Fibroblast of pulmonary artery (primary cell): Measurements from ENCODE around the gene RGS12.

ENCODE experiments used
- DNase-seq: peaks from one replicate; pipeline ENCODE4 v3.0.0-alpha.2; 2010; ENCODE audit warnings: low read depth
- H3K4me3 ChIP-seq: replicated peaks from 2 replicates; pipeline ENCODE4 v1.5.1; 2011; ENCODE audit warnings: low read depth, mild to moderate bottlenecking, control low read depth, low read length, moderate library complexity
- TF ChIP-seq, protein P1 (sequence below): IDR thresholded peaks from 2 replicates; pipeline ENCODE4 v1.5.1; 2011; ENCODE audit warnings: mild to moderate bottlenecking, control low read depth, low read length, inconsistent platforms; ENCODE audit errors: missing control alignments

Gene RGS12

DNA sequence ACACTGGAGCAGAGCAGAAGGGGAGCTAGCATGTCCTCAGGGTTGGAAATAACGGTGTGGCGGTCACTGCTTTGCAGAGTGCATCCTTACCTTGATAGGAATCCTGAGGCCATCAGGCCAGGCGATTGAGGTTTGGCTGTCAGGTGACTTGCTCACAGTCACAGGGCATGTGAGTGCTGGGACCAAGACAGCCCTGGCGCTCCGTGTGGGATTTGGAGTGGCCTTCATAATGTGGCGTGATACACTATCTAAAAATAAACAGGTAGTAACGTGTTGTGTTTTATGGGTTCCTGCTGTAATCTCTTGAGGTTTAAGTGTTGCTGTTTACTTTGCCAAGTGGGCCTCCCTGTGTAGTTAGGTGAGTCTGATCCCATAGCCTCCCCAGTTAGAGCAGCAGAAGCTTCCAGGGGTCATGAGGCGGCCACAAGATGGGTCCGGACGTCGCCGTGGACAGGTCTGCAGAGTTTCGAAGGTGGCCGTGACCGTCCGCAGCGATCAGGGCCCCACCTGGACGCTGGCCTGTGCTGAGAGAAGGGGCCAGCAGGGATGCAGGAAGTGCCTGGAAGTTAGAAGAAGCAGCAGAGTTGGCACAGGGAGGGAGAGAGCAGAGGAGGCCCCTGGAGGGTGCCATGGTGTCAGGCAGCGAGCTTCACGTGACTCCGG lies 27.7 kb downstream of the RGS12 start:
- H3K4me3 ChIP-seq = no peak overlapping the region
- TF ChIP-seq, protein P1, sequence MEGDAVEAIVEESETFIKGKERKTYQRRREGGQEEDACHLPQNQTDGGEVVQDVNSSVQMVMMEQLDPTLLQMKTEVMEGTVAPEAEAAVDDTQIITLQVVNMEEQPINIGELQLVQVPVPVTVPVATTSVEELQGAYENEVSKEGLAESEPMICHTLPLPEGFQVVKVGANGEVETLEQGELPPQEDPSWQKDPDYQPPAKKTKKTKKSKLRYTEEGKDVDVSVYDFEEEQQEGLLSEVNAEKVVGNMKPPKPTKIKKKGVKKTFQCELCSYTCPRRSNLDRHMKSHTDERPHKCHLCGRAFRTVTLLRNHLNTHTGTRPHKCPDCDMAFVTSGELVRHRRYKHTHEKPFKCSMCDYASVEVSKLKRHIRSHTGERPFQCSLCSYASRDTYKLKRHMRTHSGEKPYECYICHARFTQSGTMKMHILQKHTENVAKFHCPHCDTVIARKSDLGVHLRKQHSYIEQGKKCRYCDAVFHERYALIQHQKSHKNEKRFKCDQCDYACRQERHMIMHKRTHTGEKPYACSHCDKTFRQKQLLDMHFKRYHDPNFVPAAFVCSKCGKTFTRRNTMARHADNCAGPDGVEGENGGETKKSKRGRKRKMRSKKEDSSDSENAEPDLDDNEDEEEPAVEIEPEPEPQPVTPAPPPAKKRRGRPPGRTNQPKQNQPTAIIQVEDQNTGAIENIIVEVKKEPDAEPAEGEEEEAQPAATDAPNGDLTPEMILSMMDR = no peak
- no peak for DNase-seq

DNA sequence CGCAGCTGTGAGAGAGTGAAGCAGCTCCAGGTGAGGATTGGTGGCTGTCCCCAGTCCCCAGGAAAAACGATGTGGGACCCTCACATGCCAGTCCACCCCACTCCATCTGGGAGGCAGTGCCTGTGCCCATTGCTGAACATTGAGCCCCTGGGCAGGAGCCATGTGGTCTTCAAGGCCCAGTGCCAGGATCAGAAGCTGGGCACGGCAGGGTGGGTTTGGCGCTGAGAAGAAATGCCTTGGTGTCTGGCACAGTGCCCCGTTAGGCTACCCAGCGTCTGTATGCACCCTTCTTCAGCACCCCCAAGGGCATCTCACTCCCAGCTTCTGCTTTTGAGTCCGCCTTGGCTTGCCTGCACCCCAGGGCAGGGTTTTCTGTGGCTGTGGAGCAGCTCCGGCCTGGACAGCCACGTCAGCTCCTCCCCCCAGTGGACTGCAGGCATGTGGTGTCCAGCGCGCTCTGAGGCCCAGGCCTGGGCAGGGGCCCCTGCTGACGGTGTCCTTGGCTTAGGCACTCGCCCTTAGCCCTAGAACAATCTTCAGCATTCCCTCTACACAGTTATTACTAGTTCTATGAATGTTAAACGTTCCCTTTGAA lies 28.6 kb downstream of the RGS12 start:
- no peak overlapping the region for H3K4me3 ChIP-seq
- DNase-seq = no peak
- TF ChIP-seq, protein P1 = no peak

DNA sequence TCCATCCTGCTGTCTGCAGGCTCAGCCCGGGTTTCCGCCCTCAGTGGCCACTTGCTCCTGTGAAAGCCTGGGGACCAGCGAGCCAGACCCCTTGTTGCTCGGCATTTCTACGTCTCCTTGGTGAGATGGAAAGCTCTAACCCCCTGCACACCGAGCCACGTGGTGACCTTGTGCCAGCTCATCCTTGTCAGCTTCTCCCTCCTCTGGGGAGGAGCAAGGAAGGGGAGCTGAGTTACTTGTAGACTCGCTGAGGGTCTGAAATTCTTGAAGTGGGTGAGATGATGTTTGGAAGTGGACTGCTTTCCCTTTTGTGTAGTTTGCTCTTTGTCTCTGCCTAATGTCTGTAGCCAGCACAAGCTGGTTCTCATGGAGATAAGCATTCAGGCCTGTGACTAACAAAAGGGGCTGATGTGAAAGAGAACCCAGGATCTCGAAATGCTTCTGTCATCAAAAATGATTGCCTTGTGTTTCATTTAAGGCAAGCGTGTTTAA lies 29.3 kb downstream of the RGS12 start:
- TF ChIP-seq, protein P1 = no peak
- peak; percentile 54 for DNase-seq
- no peak overlapping the region for H3K4me3 ChIP-seq

DNA sequence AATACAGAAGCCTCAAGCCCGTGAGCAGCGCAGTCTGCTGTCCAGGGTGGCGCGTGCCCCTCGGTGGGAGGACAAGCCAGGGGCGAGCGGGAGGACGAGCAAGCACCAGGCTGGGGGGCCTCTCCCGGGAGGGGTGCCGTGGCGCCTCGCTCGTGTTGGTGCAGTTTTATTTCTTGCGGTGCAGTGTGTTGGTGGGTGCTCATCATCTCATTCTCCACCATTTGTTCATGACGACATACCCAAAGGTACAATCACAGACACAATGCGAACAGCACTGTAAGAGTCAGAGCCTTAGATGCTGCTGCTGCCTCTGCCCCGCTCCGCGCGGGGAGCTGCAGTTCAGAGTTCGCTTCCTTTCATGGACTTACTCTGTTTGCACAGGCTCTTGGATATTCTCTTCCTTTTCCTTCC lies 30.3 kb downstream of the RGS12 start:
- TF ChIP-seq, protein P1 = no peak

DNA sequence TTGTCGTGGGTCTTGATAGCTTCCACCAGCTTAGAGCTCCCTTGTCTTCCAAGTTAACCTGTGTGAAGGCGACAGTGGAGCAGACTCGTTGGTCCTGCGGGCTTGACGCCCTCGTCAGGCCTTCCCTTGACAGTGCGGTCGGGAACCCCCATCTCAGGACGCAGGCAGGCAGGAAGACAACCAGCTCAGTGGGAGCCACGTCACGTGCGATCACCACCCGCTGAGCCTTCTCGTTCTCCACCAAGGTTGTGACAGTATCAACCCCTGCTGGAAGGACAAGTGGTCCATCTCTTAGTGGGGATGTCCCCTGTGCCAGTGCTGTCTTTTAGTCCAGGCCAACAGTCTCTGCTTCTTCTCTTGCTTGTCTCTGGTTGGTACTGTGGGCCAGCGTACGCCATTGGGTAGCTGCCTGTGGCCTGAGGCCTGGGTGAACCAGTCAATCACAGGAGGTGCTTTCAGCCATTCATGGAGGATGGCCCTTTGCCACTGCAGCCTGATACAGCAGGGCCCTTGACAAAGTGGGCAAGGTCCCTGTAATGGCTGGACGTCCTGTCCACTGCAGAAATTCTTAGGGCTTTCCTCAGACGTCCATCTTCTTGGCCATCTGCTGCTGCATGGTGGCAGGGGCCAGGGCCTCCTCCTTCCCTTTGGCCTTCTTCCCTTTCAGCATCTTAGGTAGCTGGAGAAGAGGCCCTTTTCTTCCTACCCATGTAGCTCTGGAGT lies 31.4 kb downstream of the RGS12 start:
- no peak for DNase-seq
- TF ChIP-seq, protein P1 = no peak
- no peak overlapping the region for H3K4me3 ChIP-seq

More for the DNA sequence above, 30.3 kb downstream of the RGS12 start:
- H3K4me3 ChIP-seq = no peak overlapping the region
- no peak for DNase-seq

DNA sequence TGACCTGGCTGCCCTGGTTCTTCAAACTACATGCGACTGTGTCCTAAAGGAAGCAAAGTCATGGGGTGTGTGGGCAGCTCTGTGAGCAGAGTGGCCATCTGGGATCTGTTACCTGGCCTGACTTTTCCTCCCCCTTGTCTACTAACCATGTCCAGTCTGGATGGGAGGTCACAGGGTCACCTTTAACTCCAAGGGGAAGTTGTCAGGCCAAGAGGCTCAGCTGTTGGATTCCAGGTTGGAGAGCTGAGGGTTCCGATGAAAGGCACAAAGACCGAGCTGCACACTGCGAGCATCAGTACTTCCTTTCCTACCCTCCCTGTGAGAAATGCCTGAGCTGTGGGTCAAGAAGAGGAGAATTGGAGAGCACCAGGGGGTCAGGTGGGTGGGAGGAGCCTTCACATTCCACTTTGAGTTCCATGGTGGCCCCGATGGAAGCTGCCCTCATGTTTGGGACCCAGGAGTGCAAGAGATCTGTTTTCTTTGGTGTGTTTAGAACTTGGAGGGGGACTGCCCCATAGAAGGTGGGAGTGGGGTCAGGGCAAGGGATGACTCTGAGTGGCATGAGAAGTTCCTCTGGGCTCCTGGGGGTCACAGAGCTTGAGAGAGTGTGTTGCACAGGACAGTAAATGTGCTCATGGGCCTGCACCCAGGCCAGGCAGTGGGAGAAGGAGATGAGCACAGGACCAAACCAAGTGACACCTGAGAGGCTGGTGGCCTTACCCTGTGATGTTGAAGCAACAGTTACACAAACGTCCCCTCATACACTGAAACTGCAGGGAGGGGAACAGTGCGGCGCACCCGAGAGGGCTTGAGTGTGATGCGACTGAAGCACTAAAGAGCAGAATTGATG lies 36.2 kb downstream of the RGS12 start:
- TF ChIP-seq, protein P1 = no peak
- no peak overlapping the region for H3K4me3 ChIP-seq
- DNase-seq = no peak
